GM18868 (cell line): ENCODE data around the gene TOMM34.

Experiments
- ATAC-seq: cut with Tn5 transposase; IDR thresholded peaks from one replicate; pipeline ENCODE4 v1.9.1; 2021; ENCODE audit warnings: mild to moderate bottlenecking, moderate library complexity; ENCODE audit not compliant: unreplicated experiment

TOMM34 gene

DNA sequence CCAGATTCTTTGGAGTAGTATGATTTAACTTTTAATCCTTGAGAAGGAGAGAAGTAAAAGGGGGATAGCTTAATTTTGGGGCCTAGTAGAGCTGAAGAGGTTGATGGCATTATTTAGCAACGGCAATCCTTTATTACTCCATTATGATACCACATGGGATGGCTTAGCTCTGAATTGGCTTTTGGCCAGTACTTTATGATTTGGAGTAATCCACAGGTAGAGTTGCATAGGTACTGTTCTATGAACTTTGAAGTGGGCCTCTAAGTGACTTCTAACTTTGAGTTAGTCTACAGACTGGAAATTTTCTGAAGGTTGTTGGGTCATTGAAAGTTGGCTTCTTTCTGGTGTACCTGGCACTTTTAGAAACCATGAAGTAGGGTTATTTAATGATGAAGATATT, 63.1 kb downstream of the TOMM34 start:
- ATAC-seq: no peak

GRCh38 chr20:44896583-44896982, 63.6 kb downstream of the TOMM34 start:
- no peak for ATAC-seq

DNA sequence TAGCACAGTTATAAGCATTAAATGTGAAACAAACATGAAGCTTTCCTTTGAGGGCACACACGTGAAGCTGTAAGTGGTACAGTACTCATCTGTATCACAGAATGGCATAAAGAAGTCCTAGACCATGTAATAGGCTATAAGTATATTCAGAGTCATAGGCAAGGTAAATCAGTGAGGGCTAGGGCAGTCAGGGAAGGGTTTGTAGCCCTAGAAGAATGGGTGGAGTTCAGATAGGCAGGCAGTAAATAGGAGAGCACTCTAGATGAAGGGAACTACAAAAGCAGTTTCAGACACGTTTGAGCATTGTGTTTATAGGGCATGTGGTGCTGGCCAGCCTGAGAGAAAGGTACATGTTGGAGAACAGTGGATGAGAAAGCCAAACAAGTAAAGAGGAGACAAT, 65.2 kb downstream of the TOMM34 start:
- no peak for ATAC-seq
